ENCODE measurements around the gene RAC2.
"Not testable (repeated sequence)": the region's sequence is repeated elsewhere in the genome, so short reads cannot be mapped to it uniquely, and the experiment has no call there.

The RAC2 gene

DNA sequence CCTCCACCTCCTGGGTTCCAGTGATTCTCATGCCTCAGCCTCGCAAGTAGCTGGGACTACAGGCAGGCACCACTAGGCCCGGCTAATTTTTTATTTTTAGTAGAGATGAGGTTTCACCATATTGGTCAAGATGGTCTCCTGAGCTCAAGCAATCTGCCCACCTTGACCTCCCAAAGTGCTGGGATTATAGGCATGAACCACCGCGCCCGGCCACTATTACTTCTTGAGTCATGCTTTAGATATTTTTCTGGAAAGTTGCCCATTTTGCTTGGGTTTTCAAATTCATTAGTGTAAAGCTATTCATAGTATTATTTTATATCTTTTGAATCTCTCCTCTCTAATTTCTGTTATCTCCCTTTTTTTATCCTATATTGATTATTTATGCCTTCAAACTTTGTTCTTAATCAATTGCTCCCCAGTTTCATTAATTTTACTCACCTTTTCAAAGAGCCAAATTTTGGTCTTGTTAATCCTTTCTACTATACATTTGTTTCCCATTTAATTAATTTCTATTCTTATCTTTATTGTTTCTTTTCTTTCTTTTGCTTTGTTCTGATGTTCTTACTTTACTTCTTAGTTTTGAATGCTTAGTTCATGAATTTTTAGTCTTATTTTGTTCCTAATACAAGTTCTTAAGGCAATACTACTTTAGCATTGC, 10.3 kb upstream of the RAC2 start:
- DNase-seq = no peak

DNA sequence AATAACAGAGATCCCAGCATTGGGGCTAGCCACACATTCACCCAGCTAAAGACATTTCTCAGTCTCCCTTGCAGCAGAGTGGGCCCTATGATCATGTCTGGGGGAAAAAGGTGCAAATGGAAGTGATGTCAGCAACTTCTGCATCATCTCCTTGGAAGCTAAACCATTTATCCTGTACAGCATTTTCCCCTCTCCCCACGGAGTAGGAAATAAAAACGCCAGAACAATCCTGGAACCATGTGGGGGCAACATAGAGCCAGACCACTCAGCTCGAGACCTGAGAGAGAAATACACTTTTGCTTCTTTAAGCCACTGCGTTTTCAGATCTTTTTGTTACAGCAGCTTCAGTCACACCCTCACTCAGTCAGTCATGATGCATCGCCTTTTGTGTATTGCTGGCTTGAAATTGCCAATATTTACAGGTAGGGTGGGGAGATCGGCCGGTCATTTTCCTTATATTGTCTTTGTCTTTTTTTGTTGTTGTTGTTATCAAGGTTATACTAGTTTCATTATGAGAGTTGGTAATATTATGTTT, 9.1 kb upstream of the RAC2 start:
- no peak for DNase-seq

- not testable (repeated sequence) for DNase-seq
Observed at GRCh38 chr22:37251836-37252235, 7.8 kb upstream of the RAC2 start.

GRCh38 chr22:37249986-37250385, 5.9 kb upstream of the RAC2 start:
- no peak for DNase-seq

DNA sequence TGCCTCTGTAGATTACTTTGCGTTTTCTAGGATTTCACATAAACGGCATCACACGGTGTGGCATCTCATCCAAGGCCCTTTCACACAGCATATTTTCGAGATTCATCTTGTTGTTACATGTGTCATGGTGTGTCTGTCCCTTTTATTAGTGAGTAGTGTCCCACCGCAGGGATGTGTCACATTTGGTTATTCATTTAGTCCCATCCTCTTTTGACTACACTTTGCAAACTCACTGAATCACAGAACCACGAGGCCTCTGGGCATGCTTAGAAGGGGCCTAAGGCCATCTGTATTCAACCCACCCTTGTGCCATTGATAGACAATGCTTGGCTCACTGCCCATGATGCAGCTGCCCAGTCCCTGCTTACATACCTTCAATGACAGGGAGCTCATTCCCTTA, 4.2 kb upstream of the RAC2 start:
- no peak for DNase-seq

- DNase-seq = no peak
Observed at GRCh38 chr22:37245740-37246139, 1.7 kb upstream of the RAC2 start.

GRCh38 chr22:37244922-37245722, 1.1 kb upstream of the RAC2 start:
- no peak for DNase-seq

- DNase-seq = no peak
Observed at GRCh38 chr22:37243402-37244113, 511 bp downstream of the RAC2 start.

DNA sequence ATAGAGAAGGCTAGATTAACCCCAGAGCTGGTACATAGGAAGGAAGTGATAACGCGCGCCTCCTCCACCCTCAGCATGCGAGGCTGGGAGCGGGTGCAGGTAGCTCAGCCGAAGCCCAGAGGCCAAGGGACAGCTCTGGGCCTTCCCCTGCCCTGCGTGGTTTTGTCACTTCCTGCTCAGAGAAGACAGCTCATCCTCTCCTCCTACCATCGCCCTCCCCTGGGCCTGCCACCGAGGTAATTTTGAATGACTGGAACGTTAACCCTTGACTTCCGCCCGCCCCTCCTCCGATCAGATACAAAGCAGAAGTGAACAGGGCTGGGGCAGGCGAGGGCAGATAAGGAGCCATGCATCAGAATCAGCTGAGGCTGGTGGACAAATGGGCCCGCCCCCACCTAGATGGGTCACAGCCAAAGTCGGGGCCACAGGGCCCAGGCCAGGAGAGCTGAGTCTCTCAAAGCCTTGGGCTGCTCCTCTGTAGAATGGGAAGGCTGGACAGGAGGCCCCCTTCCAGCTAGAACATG, 1.6 kb downstream of the RAC2 start:
- no peak for DNase-seq

DNA sequence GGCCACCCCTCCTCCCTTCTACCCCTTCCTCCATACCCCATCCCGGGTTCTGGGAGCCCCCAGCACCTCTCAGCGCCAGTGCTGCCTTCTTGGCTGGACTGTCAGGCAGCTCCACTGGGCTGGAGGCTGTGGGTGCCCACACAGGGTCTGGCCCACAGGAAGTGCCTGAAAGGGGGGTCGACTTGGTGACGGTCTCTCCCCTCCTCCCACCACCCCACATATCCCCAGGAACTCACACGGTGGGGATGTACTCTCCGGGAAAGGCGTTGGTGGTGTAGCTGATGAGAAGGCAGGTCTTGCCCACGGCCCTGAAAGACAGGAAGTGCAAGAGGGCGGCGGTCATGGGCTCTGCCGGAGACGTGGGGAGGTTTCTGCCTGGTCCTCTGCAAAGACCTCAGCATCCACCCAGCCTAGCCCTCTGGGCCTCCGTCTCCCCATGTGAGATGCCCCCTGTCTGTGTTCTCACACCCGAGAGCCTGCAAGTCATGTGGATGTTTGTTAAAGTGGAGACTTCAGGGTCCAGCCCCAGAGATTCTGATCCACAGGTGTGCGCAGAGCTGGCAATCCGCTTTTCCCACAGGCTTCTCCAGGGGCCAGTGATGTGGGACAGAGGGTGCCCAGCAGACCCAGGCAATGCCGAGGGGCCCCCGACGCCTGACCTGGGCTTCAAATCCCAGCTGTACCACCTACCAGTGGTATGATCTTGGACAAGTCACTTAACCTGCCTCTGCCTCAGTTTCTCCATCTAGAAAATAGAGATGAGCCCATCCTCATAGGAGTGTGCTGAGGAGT, 2.5 kb downstream of the RAC2 start:
- DNase-seq = no peak

DNA sequence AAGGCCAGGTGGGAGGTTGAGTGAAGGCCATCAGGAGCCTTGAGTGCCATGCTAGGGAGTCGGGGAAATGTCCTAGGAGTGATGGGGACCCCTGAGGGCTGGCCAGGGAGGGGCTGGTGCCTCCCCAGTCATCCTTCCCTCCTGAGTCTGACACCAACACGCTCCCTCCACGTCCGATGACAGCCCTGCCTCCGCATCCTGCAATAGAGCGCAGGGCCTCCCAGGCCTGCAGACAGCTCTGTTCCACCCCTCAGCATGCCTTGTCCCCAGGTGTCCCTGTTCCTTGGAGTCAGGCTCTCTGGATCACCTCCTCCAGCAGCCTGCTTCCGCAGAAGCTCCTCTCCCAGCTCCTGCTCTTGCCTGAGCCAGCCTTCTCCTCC, 3.1 kb downstream of the RAC2 start:
- no peak for DNase-seq

- DNase-seq = no peak
Observed at GRCh38 chr22:37240240-37240940, 3.7 kb downstream of the RAC2 start.

DNA sequence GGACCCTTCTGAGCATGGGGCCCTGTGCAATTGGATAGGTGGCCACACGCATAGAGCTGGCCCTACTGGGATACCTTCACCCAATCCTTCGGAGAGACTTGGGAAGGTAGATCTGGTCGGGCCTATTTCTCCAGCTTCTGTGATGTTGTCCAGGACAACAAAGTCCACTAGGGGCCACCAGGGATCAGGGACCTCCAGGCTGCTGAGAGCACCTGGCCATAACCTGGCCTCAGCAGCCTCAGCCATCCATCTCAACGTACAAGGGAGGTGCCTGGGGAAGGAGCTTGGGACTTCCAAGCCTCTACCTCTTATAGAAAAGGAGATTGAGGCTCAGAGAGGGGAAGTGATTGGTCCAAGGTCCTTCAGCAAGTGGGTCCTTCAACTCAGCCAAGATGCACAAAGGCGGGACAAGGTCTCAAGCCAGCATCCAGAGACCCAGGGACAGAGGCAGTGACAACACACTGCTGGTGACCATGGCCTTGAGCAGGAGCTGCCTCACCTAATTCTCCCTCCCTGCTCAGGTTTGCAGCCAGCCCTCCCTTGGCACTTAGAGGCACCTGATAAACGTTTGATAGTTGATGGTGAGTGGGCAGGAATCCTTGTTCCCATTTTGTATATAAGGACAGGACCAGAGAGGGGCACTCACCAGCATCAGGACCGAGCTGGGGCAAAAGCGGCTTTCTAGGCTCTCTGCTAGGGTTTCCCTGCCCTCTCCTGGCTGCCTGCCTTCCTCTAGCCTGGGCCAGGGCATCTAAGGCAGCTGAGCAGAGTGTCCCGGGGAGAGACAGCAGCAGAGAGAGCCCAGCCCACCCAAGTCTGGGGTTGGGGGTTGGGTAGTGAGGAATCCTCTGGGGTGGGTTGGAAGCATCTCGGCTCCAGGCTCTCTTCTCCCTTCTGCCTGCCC, 4.5 kb downstream of the RAC2 start:
- DNase-seq = no peak

GRCh38 chr22:37237371-37238268, 6.4 kb downstream of the RAC2 start:
- no peak for DNase-seq

DNA sequence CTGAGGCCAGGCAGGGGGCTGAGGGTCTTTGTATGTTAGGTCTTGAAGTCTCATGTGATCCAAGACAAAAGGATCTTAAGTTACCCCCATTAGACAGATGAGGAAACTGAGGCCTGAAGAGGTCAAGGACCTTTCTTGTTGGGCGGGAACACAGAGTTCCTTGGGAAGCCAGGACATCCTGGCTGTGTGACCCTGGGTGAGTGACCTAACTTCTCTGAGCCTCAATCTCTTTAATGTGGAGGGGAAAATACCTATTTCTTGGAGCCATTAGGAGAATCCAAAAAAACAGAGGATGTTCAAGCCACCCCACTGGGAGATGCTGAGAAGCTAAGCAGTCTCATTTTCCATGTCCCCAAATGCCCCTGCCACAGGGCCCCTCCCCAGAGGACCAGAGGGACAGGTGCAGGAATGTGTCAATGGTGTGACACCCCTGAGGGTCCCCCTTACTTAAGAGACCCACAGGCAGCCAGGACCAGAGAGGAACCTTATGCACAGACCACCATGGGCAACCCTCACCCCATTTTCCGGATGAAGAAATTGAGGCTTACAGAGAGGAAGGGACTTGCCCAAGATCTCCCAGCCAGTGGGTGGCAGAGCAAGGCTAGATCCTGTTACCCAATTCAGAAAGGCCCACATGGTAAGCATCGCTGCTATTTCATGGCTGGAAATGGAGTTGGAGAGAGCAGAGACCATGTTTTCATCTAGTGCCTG, 8.0 kb downstream of the RAC2 start:
- no peak for DNase-seq

- DNase-seq = no peak
Observed at GRCh38 chr22:37234736-37235711, 9.0 kb downstream of the RAC2 start.

DNA sequence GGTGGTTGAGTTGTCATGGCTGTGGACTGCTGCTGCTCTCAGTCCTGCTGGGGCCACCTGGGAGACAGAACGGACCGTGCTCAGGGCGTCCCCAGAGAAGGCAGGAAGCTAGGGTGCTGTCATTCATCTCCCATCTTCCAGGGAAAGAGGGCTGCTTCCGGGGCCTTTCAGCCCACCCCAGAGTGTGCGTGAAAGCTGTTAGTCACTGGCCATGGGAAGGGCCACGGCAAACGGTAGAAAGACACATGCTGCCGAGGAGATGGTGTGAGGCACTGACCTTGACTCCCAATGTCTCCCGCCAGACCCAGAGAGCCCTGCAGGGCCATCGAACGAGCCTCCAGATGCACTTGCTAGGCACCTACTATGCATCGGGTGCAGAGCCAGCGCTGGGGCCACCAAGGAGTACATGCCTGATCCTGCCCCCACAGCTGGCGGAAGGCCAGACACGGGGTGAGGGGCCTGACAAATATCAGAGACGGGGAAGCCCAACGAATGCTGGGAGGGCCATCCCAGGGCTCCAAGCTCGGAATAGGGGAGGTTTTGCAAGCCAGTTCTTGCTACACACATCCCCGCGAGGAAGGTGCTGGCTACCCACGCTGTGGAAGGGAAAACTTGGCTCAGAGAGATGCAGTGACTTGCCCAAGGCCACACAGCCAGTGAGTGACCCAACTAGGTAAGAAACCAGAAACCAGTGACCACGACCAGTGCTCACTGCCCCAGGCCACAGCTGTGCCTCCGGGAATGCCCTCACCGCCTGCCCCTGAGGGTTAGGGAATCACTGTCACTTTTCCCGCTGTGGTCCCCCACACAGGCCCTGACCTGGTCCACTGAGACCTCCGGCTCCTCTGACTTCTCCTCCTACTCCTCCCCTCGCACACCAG, 10.1 kb downstream of the RAC2 start:
- no peak for DNase-seq
